Measurements from ENCODE around the gene CCDC43. TPM values are rescaled to one million over a fixed set of nuclear protein-coding genes. Genes with fewer than 3 reads are reported as not detected.

Gene CCDC43
- total and polyA plus RNA-seq, 2 of the 13 experiments (the other 11 are each of a cell fraction or from before 2014, with no cell fraction given), result 17.5 to 94.8 TPM

- H3K4me2 ChIP-seq (ENCODE audit: low read depth, low read length), result no peak overlapping the region
- no peak overlapping the region for H3K9ac ChIP-seq (ENCODE audit: insufficient read depth, low read depth, low read length)
- CTCF ChIA-PET (ENCODE audit: low intra/inter-chr PET ratio, low total read pairs), result interaction anchor here (1.1 to 2.5 kb wide), 3 partner anchors 55 to 236 kb away, joined by 3 to 19 read pairs (median 3); no protein-coding TSS in a partner anchor
- H3K4me3 ChIP-seq (replicated peaks in 1 of 3; ENCODE audit: insufficient read depth in 1 of 3, low read depth in 2 of 3, low read length in 3 of 3), result no peak overlapping the region
- no peak overlapping the region for H3K27ac ChIP-seq (ENCODE audit: extremely low read length, insufficient read depth, low read length)
- POLR2A ChIA-PET, result no interaction called here
- intact Hi-C loops (cut with micrococcal nuclease; ENCODE audit: unreplicated experiment) (loop anchor here (1.0 kb wide), 1 partner anchor 103 kb away; no protein-coding TSS in a partner anchor), in situ Hi-C loops (cut with HindIII; ENCODE audit: extremely low pct_ligation_motif_present, low pct_unique_long_range_greater_than_20kb) (no loop called here)
- FAIRE-seq, result no peak
- no peaks in the 10 kb centered on the region for H3K79me2 ChIP-seq (ENCODE audit: insufficient read depth, low read length)
- no TSS peak for BruUV-seq (replicated peaks)
- 2% methylated on average over 1 of the region's 1 CpG for WGBS (ENCODE audit: low lambda C conversion rate)
- H2AFZ ChIP-seq (ENCODE audit: low read length), result no peak overlapping the region
- no peaks in the 10 kb centered on the region for H3K9me3 ChIP-seq (ENCODE audit: low read length)
- H3K36me3 ChIP-seq (replicated peaks in 1 of 2; ENCODE audit: control insufficient read depth in 1 of 2, insufficient read depth in 2 of 2, low read length in 2 of 2), result no peaks in the 10 kb centered on the region
- peak; percentile 16 for DNase-seq (ENCODE audit: low spot score)
- H3K4me1 ChIP-seq (ENCODE audit: insufficient read depth, low read length), result no peaks in the 10 kb centered on the region
- H3K27me3 ChIP-seq (ENCODE audit: control insufficient read depth in 1 of 2, insufficient read depth in 2 of 2, low read length in 2 of 2), result no peaks in the 10 kb centered on the region
- ATAC-seq, result no peak
- no peaks in the 10 kb centered on the region for H4K20me1 ChIP-seq (ENCODE audit: insufficient read depth, low read length)
- TF ChIP-seq YEATS4 (CRISPR knock-in tag; IDR thresholded peaks at IDR 0.05; ENCODE audit: borderline replicate concordance) (no peak), RAD21 (CRISPR knock-in tag; IDR thresholded peaks at IDR 0.05) (peak; percentile 51; the same call in 1 of the 2 replicates), CEBPB (IDR thresholded peaks at IDR 0.05; ENCODE audit: borderline replicate concordance, low read depth, low read length) (peak; percentile 80), ZSCAN5A (CRISPR knock-in tag; IDR thresholded peaks at IDR 0.05; ENCODE audit: borderline replicate concordance) (no peak), CEBPG (CRISPR knock-in tag; IDR thresholded peaks at IDR 0.05) (peak; percentile 51), REXO4 (CRISPR knock-in tag; IDR thresholded peaks at IDR 0.05; ENCODE audit: borderline replicate concordance) (no peak), FUBP1 (CRISPR knock-in tag; IDR thresholded peaks at IDR 0.05; ENCODE audit: borderline replicate concordance) (no peak), ELF3 (CRISPR knock-in tag; IDR thresholded peaks at IDR 0.05) (no peak), ARID5B (CRISPR knock-in tag; IDR thresholded peaks at IDR 0.05) (no peak), CTCF (CRISPR knock-in tag; IDR thresholded peaks at IDR 0.05) (peak; percentile 67), PAWR (CRISPR knock-in tag; IDR thresholded peaks at IDR 0.05; ENCODE audit: borderline replicate concordance) (no peak), PHF21A (CRISPR knock-in tag; IDR thresholded peaks at IDR 0.05) (no peak)
Observed at GRCh38 chr17:44636562-44636961, 53.0 kb downstream of the CCDC43 start.
